GM19328 (cell line): ENCODE data around the gene RPP30.

Source experiments
- ATAC-seq: cut with Tn5 transposase; IDR thresholded peaks from one replicate; pipeline ENCODE4 v1.9.1; 2021; ENCODE audit warnings: mild to moderate bottlenecking, moderate library complexity; ENCODE audit not compliant: unreplicated experiment

Gene RPP30

GRCh38 chr10:90916392-90917237 is 44.8 kb downstream of the RPP30 start:
- ATAC-seq = no peak

- no peak for ATAC-seq
These were observed 45.6 kb downstream of the RPP30 start for GRCh38 chr10:90917238-90917967.

DNA sequence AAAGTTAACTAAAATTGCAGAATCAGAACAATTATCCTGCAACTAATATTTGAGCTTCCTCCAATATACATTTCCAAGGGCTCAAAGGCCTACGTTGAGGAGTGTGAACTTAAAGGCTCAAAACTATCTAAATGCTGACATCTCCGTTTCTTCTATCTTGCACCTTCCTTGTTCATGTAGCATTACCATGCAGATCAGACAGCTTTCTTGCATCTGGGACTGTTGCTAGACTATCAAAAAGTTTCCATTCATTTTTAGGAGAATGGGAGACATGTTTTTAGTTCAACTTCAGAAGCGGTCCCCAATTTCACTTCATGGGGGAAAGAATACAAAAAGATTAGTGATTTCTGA is 46.2 kb downstream of the RPP30 start:
- ATAC-seq = no peak

DNA sequence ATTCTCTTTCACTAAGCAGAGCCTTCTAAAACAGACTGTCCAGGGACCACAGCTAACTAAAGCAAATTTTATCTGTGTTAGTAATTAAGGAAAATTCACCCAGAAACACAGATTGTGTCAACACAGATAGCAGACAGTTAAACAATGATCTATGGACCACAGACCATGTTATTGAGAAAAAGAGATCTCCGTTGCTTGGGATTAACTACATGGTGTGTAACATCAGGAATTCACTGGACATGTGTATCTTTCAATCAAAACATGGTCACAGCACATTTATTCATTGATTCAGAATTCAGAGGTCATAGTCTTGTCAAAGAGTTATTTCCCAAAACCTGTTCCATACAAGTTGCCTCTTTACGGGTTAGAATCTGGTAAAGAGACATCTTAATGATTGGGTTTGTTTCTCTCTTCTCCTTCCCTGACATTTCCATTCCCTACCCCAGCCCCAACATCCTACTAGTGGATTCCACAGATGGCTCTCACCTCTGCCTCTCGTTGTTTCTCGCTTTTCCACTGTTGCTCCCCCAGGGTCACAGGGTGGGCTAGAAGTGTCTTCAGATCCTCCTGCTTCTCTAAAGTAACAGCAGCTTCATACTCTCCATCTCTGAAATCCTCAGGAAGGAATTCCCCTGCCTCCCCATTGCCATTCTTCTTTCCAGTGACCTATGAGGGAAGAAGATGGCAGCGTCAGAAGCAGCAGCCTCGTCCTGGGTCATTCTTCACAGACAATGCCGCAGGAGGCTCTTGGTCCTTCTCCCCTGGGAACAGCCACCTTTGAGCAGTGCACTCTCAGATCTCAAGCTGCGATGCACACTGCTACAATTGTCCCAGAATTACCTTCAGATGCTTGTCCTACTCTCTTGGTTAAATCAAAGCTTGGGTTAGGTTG is 48.2 kb downstream of the RPP30 start:
- ATAC-seq = no peak

DNA sequence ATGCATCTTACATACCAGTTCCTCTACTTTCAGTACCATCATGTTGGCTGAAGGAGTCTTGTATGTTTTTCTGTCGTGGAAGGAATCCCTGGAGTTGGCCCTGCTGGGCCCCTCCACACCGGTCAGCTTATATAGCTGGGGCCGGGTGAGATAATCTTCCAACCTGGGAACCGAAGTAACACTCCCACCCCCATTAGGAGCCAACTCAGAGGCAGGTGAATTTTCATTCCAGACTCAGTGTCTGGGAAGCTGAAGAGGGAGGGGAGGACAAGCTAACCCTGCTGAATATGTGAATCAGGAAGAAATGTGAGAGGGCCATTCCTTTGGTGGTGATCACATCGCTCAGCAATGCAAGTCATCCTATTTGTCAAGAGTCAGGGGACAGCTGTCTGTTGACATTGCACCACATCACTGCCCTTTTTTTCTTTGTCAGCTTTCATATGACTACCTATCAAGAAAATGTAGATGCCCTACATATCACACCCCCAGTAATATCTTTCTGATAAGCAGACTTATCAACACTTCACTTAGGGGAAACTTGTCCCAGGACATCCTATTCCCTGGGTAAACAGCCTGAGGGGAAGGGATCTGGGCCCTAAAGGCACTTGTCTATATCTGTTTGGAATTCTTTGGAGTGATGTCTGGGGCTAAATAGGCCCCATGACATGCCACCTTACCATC is 49.4 kb downstream of the RPP30 start, which contains the start of gene ANKRD1:
TSS of gene ANKRD1 (minus strand) at position 102 of the 681 bp plus-strand sequence. CDS start at position 42, 60 bp downstream.
- no peak for ATAC-seq

DNA sequence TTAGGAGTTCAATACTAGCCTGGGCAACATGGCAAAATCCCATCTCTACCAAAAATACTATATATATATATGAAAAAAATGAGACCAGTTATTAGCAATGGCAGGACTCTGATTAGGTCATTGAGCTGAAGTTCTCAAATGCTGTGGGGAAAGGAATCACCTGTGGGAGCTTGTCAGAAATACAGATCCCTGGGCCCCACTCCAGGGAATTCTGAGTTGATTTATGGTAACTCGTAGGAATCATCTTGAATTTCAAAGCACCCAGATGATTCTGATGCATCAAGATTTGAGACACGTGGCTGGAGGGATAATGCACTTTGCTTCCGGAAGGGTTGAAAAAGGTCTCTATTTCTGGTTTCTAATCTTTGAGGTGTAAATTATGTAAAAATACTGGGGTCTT is 50.1 kb downstream of the RPP30 start:
- no peak for ATAC-seq

- ATAC-seq = no peak
These were observed 51.4 kb downstream of the RPP30 start for GRCh38 chr10:90923111-90923731.

GRCh38 chr10:90924552-90924951 is 52.8 kb downstream of the RPP30 start:
- no peak for ATAC-seq

DNA sequence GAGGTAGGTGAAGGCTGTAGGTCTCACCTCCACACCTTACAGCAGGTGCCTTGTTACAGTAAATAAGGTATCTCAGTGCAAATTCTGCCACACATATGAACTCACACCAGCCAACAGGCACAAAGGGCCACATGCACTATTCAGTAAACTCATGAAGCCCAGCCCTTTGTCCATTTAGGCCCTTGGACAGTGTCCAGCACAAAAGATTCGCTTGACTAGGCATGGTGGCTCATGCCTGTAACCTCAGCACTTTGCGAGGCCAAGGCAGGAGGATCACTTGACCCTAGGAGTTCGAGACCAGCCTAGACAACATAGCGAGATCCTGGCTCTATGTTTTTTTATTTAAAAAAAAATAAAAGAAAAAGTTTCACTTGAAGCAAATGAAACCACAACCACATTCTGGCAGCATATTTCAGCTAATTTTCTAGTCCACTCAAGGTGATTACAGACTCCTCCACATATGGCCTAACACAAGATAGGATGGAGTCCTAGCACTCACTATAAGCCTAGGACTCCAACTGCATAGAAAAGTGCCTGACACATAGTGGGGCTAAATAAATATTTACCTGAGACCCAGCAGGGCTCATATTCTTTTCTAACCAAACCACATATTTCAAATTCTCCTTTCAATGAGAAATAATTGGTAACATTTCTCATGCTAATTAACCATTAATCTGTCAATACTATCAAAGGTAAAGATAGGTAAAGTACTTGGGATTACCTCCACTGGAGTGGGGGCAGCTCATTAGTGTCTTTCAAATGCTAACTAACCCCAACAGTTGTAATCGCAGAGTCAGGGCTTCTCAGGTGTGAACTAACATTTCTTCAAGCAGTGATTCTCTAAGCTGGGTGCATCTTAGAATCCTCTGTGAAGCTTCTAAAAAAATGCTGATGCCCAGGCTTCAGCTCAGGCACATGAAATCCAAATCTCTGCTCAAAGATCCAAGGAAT is 53.6 kb downstream of the RPP30 start:
- no peak for ATAC-seq

DNA sequence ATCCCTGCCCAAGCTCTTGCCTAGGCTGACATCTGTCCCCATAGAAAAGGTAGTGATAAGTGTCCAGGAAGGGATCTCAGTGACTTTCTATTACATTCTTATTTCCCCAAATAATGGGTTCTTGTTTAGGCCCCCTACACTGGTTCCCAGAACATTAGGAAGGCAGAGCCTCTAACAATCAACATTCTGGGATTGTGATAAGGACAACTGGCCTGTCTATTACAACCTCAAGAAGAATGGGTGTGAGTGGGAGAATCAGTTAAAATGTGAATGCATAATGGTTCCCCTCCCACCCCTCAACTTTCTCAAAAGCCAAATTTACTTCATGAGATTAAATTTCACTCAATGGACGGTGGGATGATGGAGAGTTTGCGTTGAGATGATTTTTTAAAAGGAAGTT is 55.5 kb downstream of the RPP30 start:
- no peak for ATAC-seq

GRCh38 chr10:90929179-90929578 is 57.4 kb downstream of the RPP30 start:
- ATAC-seq = no peak

DNA sequence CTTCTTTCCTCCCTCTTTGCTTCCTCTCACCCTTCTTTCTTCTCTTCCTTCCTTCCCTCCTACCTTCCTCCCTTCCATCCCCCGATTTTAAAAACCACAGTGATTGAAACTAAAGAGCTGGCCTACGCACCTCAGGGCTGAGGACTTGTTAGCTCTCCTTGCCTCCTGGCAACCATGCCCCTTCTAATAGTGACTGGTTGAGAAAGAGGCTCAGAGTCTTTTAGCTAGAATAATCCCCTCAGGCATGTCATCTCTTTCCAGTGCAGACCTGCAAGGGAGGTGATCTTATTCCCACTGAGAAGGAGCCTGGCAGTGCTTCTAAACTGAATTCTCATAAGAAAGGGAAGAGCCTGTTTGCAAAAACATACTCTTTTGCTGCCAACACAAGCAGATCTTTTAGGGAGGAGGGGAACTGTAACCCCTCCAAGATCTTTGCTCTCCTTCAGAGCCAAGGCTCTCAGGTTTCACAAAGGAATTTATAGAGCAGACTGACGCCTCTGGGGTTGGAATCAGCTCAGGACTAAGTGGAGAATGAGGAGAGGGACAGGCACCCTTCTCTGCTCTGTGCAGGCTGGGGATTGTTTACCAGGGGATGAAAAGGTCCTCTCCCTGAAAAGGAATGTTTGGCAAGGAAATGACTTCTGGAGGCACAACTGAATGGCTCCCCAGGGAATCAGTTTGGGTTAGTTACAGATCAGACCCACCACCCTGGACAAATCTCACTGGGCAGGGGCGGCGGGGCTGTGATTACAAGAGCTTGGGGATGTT is 58.5 kb downstream of the RPP30 start:
- no peak for ATAC-seq

GRCh38 chr10:90930971-90931871 is 59.4 kb downstream of the RPP30 start:
- no peak for ATAC-seq

- no peak for ATAC-seq
These were observed 64.0 kb downstream of the RPP30 start for GRCh38 chr10:90935581-90936275.

GRCh38 chr10:90936276-90936659 is 64.5 kb downstream of the RPP30 start:
- ATAC-seq = no peak

GRCh38 chr10:90937645-90938258 is 66.0 kb downstream of the RPP30 start:
- ATAC-seq = no peak
